ENCODE measurements around the gene MYO16. TPM values are rescaled to one million over a fixed set of nuclear protein-coding genes. Genes with fewer than 3 reads are reported as not detected.

The MYO16 gene
- total and polyA plus RNA-seq, 2 donors (not counting 1 experiment from before 2014, with no cell fraction given) = under 0.01 to 0.01 TPM

DNA sequence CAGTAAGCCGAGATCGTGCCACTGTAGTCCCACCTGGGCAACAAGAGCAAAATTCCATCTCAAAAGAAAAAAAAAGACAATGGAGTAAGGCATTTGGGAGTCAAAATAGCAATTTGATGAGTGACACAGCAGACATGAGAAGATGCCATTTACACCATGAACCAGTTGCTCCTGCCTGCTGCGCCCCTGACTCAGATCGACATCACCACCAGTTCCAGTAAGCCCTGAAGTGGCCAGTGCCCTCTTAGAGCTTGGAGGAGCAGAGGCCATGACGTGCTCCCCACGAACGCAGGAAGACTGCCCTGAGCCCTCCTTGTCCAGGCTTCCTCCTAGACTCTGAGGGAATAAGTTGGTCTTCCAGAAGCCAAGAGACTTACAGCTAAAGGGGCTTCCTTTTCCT is 339.2 kb downstream of the MYO16 start:
- H3K9me3 ChIP-seq (ENCODE audit: control insufficient read depth, insufficient read depth, low read depth, low read length) = no peaks in the 10 kb centered on the region
- peaks cover 5% of the 10 kb centered on the region for H3K4me1 ChIP-seq (ENCODE audit: control insufficient read depth, extremely low read depth, insufficient read depth, low read length)
- no peak overlapping the region for H3K9ac ChIP-seq (ENCODE audit: insufficient read depth, low read length)
- peak in 1 of 2 donors; percentile 34 for DNase-seq (ENCODE audit: low read depth in 2 of 2)
- H3K4me2 ChIP-seq (ENCODE audit: extremely low read depth, insufficient read depth, low read length) = no peak overlapping the region
- H4K20me1 ChIP-seq (ENCODE audit: control insufficient read depth, extremely low read depth, insufficient read depth, low read length) = no peaks in the 10 kb centered on the region
- H3K27ac ChIP-seq (ENCODE audit: insufficient read depth, low read length) = no peak overlapping the region
- no peak overlapping the region for H3K4me3 ChIP-seq (replicated peaks in 1 of 4; ENCODE audit: control extremely low read depth in 1 of 4, insufficient read depth in 1 of 4, low read depth in 3 of 4, low read length in 4 of 4)
- no peaks in the 10 kb centered on the region for H3K27me3 ChIP-seq (ENCODE audit: control insufficient read depth, insufficient read depth, low read length)
- no peak for TF ChIP-seq EZH2 (IDR thresholded peaks at IDR 0.05; ENCODE audit: low read length, missing control alignments)
- TF ChIP-seq, protein P1, sequence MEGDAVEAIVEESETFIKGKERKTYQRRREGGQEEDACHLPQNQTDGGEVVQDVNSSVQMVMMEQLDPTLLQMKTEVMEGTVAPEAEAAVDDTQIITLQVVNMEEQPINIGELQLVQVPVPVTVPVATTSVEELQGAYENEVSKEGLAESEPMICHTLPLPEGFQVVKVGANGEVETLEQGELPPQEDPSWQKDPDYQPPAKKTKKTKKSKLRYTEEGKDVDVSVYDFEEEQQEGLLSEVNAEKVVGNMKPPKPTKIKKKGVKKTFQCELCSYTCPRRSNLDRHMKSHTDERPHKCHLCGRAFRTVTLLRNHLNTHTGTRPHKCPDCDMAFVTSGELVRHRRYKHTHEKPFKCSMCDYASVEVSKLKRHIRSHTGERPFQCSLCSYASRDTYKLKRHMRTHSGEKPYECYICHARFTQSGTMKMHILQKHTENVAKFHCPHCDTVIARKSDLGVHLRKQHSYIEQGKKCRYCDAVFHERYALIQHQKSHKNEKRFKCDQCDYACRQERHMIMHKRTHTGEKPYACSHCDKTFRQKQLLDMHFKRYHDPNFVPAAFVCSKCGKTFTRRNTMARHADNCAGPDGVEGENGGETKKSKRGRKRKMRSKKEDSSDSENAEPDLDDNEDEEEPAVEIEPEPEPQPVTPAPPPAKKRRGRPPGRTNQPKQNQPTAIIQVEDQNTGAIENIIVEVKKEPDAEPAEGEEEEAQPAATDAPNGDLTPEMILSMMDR (conservative IDR thresholded peaks at IDR 0.05 in 1 of 2, IDR thresholded peaks at IDR 0.05 in 1 of 2; ENCODE audit: low read depth in 1 of 2, low read length in 2 of 2) = no peak
- no peaks in the 10 kb centered on the region for H3K79me2 ChIP-seq (ENCODE audit: control insufficient read depth, insufficient read depth, low read length)
- H2AFZ ChIP-seq (ENCODE audit: low read length) = no peak overlapping the region
- no peaks in the 10 kb centered on the region for H3K36me3 ChIP-seq (ENCODE audit: control insufficient read depth, insufficient read depth, low read length)

DNA sequence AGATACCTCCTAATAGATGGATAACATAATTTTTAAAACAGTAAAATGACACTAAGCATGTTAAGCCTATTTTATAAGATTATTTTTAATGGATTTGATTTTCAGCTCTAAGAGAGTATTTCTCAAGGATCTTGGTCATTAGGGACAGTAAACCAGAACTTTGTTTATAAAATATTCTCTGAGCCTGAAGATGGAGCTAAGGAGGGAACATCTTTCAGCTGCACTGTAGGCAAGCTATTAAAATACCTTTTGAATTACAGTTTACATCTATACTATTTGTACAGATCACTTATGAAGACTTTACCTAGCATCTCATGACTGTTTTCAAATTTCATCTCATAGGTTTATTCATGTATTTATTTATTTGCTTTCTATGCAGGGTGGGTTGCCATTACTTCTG is 345.3 kb downstream of the MYO16 start:
- H3K36me3 ChIP-seq (ENCODE audit: control insufficient read depth, insufficient read depth, low read length) = no peaks in the 10 kb centered on the region
- H2AFZ ChIP-seq (ENCODE audit: low read length) = no peak overlapping the region
- H3K4me2 ChIP-seq (ENCODE audit: extremely low read depth, insufficient read depth, low read length) = no peak overlapping the region
- no peaks in the 10 kb centered on the region for H3K4me1 ChIP-seq (ENCODE audit: control insufficient read depth, extremely low read depth, insufficient read depth, low read length)
- TF ChIP-seq EZH2 (IDR thresholded peaks at IDR 0.05; ENCODE audit: low read length, missing control alignments) = no peak
- TF ChIP-seq, protein P1 (conservative IDR thresholded peaks at IDR 0.05 in 1 of 2, IDR thresholded peaks at IDR 0.05 in 1 of 2; ENCODE audit: low read depth in 1 of 2, low read length in 2 of 2) = no peak
- no peaks in the 10 kb centered on the region for H3K27me3 ChIP-seq (ENCODE audit: control insufficient read depth, insufficient read depth, low read length)
- H4K20me1 ChIP-seq (ENCODE audit: control insufficient read depth, extremely low read depth, insufficient read depth, low read length) = no peaks in the 10 kb centered on the region
- no peak overlapping the region for H3K27ac ChIP-seq (ENCODE audit: insufficient read depth, low read length)
- DNase-seq (ENCODE audit: low read depth in 2 of 2) = no peak
- no peaks in the 10 kb centered on the region for H3K79me2 ChIP-seq (ENCODE audit: control insufficient read depth, insufficient read depth, low read length)
- H3K9ac ChIP-seq (ENCODE audit: insufficient read depth, low read length) = no peak overlapping the region
- no peaks in the 10 kb centered on the region for H3K9me3 ChIP-seq (ENCODE audit: control insufficient read depth, insufficient read depth, low read depth, low read length)
- H3K4me3 ChIP-seq (replicated peaks in 1 of 4; ENCODE audit: control extremely low read depth in 1 of 4, insufficient read depth in 1 of 4, low read depth in 3 of 4, low read length in 4 of 4) = no peak overlapping the region

DNA sequence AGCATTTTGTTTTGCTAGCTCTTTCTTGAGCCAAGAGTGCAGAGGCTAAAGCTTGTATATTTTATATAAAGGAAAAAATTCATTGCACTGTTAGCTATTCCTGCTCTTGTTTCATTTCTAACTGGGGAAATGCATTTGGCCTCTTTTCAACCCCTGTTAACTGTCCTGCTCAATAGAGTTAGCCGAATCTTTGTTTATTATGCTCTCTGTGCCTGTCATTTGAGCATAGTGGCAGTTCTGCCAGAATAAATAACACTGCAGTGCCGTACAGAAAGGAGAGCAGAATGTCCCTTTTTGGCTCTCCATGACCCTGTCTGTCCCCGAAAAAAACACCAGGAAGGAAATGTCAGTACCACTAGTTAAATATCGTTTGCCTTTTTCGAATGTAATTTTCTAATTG is 350.8 kb downstream of the MYO16 start:
- no peak overlapping the region for H3K27ac ChIP-seq (ENCODE audit: insufficient read depth, low read length)
- no peaks in the 10 kb centered on the region for H3K9me3 ChIP-seq (ENCODE audit: control insufficient read depth, insufficient read depth, low read depth, low read length)
- H3K4me1 ChIP-seq (ENCODE audit: control insufficient read depth, extremely low read depth, insufficient read depth, low read length) = no peaks in the 10 kb centered on the region
- no peaks in the 10 kb centered on the region for H4K20me1 ChIP-seq (ENCODE audit: control insufficient read depth, extremely low read depth, insufficient read depth, low read length)
- peak overlapping the region in 1 of 4 experiments; percentile 29 for H3K4me3 ChIP-seq (replicated peaks in 1 of 4; ENCODE audit: control extremely low read depth in 1 of 4, insufficient read depth in 1 of 4, low read depth in 3 of 4, low read length in 4 of 4)
- H3K4me2 ChIP-seq (ENCODE audit: extremely low read depth, insufficient read depth, low read length) = peak overlapping the region; percentile 41
- H3K27me3 ChIP-seq (ENCODE audit: control insufficient read depth, insufficient read depth, low read length) = no peaks in the 10 kb centered on the region
- H2AFZ ChIP-seq (ENCODE audit: low read length) = peak overlapping the region; percentile 64
- no peaks in the 10 kb centered on the region for H3K79me2 ChIP-seq (ENCODE audit: control insufficient read depth, insufficient read depth, low read length)
- no peak overlapping the region for H3K9ac ChIP-seq (ENCODE audit: insufficient read depth, low read length)
- no peak for TF ChIP-seq EZH2 (IDR thresholded peaks at IDR 0.05; ENCODE audit: low read length, missing control alignments)
- TF ChIP-seq, protein P1 (conservative IDR thresholded peaks at IDR 0.05 in 1 of 2, IDR thresholded peaks at IDR 0.05 in 1 of 2; ENCODE audit: low read depth in 1 of 2, low read length in 2 of 2) = no peak
- DNase-seq (ENCODE audit: low read depth in 2 of 2) = peak in 1 of 2 donors; percentile 37
- no peaks in the 10 kb centered on the region for H3K36me3 ChIP-seq (ENCODE audit: control insufficient read depth, insufficient read depth, low read length)
